ENCODE measurements around the gene PLCB4.
A peak's percentile ranks its signal among the peaks of the same experiment; 100 is the strongest.

The PLCB4 gene

DNA sequence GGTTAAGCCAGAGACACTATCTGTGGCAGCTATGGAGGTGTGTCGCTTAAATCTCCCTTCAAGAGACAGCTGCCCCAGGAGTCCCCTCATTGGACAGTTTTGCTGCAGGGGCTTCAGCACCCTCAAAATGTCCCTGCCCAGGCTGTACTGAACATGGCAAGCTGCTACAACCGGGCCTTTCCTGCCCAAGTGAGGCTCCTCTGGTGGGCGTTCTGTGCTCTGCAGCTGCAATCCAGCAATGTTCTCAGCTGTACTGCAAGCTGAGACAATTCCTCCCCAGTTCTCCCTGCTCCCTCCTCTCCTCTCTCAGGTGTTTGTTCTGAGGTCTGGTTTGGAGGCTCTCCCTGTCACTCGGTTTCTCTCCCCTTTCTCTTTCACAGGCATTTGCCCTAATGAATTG, 254.7 kb downstream of the PLCB4 start:
- DNase-seq (ENCODE audit: low read depth), result no peak

DNA sequence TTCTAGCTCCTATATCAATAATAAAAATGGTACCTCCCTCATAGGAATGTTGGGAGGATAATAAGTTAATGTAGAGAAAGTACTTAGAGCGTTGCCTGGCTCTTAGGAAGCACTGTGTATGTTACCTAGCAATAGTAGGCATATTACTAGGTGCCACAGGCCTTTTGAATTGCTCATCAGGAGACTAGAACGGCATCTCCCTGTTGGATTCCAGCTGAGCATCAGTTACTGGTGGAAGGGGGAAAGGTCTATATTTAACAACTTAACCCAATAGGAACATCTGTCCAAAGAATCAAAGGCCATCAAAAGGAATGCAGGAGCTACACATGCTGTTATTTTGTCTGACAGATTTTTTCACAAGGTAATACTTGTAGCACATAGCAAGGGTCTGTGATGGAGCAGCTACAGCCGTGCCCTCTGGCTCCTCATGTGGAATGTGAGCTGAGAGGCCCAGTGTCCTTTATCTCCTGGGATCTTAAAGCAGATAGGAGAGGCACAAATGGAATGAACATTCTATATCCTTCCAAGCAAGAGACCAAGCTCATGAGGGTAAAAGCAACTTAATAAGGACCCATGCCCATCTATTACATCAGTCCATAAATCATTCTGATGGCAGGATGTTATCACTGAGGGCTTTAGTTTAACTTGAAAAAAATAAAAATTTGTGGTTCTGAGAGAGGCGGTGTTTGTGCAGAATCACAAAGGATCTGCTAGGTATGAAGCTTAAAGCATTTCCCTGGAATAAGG, 260.6 kb downstream of the PLCB4 start:
- DNase-seq (ENCODE audit: low read depth), result no peak

DNA sequence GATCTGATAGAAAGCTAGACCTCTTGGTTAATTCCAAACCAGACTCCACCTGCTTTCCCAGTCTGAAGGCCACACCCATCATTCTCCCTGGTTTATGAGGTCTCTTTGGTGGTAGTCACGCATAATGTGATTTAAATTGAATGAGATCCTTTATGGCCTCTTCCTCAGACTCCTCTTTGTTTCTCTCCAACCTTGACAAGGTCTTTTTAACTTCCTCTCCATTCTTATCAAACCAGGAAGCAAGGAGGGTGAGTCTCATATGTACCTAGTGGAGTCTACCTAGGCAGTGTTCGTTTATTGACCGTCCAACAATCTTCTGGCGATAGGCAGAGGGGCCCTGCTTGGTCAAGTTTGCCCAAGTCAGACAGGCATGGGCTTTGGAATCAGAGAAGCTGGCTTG, 261.3 kb downstream of the PLCB4 start:
- DNase-seq (ENCODE audit: low read depth), result no peak

DNA sequence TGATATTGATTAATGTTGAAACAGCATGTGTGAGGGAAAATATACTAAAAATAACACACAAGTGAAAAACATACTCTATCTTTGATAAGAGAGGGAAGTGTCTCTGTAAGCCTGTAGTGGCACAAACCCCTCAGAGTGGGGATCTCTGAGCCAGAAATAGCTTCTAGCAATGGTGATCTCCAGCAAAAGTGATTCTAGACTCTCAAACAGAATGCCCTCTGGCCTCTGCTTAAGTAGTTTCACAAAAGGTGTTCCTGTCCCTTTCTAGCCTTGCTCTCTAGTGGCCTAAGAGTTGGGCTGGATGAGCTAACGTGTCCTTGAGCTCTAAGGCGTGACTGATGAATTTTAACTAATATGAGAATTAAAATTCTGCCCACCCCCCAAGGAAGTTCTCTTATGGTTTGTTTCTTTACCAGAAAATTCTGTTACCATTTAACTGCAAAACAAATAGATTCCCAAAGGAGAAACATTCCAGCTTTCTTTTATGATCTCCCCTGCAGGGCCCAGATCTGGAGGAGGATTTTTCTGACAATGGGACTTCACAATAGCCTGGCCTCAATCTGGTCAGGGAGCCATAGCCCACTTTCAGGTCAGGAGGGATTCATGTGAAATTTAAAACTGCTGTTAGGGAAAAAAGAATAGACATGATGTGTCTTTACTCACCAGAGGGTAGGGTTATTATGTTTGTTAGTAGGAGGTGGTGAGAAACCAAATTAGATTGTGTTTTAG, 263.0 kb downstream of the PLCB4 start:
- DNase-seq (ENCODE audit: low read depth), result no peak

DNA sequence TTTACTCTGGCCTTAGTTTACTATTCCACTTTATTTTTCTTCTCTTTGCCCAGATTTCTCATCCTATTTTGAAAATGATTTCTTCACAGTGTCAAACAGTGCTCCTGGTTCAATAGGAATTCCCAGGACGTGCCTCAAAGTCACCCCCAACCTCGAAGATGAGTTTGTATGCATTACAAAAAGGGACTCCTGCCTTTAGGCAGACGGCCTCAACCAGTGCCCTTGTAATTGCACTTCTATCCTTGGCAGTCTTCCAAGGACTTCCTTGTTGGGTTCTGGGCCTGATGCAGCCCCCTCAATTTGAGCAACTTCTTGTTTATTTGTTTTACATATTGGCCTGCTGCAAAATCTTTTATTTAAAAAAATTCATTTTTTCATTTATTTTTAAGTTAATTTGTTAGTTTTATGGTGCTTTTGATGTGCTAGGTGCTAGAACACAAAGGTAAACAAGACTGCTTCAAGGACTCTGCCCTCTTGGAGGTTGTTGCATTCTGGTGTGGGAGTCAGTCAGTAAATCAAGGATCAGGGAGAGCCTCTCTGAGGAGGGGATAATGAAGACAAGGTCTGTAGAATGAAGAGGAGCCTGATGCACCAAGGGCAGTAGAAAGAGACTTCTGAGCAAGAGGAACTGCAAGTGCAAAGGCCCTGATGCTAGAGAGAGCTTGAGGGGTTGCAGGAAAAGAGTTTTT, 264.0 kb downstream of the PLCB4 start:
- no peak for DNase-seq (ENCODE audit: low read depth)

DNA sequence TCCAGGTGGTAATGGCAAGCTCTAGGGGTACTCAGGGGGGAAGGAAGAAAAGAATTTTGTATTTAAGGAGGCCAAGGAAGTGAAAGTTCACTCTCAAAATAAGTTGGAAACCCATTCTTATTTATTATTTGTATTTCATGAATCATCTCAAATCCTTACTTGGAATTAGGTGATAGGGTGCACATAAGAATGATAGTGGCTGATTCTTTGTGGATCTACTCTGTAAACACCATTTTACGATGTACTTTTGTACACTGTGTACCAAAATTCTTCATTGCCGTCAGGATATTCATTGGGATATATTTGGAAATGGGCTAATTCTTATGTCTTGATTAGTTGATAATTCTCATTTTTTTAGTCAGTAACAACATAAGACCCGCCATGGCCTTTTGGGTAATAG, 266.0 kb downstream of the PLCB4 start:
- no peak for DNase-seq (ENCODE audit: low read depth)

DNA sequence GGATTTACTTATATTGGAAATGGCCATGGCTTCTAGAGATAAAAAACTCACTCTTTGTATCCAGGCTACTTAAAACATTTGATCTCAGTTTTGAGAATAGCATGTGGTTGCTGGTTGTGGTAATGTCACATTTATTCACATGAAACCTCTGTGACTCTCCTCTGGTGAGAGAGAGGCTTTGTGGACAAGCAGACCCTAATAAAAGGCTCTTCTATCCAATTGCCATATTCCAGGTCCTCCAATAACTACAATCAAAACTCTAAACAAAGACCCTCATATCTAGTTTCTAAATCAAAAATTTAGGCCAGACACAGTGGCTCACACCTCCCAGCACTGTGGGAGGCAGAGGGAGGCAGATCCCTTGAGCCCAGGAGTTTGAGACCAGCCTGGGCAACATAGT, 269.2 kb downstream of the PLCB4 start:
- DNase-seq (ENCODE audit: low read depth), result no peak

DNA sequence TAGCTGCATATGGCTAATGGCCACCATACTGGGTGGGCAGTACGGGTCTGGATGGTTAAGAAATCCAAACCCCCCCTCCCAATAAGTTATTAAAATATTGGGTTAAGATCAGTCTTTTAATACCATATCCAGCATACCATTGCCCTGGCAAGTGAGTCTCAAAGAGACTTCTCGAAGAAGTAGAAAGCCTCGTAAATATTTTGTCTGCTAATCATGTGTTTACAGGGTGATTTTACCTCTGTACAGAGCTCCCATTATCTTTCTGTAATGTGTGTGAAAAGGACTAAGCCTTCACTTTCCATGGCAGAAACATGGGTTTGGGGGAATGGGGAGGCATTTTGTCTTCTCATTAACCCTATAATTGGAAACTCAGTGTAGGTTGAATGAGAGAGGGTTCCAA, 270.8 kb downstream of the PLCB4 start:
- DNase-seq (ENCODE audit: low read depth), result no peak

DNA sequence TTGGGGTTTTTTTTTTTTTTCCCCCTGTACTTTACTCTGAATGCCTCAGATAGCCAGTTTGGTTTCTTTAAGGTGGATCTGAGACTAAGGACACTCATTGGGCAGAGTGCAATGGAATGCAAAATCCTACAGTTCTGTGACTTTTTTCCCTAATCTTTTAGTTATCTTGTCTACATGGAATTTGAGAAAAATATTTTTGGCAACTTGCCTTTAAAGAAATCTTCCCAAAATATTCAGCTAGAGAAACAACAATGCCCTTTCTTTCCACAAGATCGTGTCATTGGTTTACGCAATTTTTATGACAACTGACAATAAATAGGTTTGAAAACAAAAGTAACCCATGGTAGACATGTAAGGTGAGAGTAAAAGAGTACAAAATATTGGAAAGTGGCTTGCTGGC, 273.8 kb downstream of the PLCB4 start:
- DNase-seq (ENCODE audit: low read depth), result no peak

DNA sequence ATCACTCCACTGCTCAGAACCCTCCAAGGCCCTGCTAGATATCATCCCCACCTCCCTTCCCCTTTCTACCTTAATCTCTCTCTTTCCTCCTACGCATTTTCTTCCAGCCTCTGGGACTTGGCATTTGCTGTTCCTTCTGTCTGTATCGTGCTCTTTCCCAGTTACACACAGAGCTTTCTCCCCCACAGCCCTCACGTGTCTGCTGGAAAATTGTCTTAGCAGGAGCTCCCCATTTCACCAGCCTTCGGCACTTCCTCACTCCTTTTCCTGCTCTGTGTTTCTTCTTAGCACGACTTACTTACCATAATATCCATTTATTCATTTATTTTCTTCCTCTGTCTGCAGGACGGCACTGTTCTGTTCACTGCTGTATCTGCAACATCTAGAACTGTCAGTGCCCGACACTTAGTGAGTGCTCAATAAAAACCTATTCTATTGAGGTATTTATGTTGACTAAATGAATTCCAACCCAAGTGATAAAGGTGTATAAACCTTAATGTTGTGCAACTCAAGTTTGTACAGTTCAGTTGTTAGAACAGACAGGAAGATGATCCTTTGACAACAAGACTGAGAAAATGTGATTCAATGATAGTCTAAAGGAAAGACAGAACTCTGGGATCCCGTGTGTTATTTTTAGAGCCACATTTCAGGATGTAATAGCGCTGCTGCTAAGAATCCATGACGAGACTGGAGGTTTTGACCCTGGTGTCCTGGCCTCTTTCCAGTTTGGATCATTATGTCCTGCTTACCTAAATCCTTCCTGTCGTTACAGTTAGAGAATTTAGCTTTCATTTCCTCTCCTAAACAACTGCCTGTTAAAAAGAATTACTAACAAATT, 275.4 kb downstream of the PLCB4 start:
- DNase-seq (ENCODE audit: low read depth), result peak; percentile 20

DNA sequence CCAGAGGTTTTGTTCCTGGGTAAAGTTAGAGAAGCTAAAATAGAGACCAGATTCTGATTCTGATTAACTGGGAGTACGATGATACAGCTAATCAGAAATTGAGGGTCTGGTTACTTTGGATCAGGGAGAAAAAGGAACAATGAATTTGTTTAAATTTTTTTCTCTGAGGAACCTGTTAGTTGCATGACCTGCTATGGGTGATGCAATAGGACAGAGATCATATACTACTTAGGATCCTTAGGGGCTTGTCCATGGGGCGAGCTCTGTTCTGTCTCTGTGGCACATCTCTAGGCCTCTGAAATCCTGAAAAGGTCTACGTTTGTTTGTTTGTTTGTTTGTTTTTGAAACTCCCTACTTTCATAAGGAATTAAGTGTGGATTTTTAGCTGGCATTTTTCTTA, 279.4 kb downstream of the PLCB4 start:
- no peak for DNase-seq (ENCODE audit: low read depth)

DNA sequence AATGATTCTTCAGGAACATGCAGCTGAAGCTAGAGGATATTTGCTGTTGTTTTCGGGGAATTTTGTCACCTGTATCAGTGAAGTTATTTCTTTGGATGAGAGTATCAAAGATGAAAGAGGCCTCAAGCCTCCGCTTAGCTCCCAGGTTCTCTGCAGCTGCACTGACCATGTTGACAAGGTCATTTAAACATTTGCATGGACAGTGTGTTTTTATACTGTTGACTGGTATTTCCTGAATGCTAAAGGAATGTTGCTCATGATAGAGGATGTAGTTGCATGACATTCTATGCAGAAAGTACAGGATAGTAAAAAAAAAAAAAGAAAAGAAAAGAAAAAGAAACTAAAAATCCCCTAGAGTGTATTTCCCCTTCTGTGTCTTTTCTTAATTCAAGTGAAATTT, 279.9 kb downstream of the PLCB4 start:
- DNase-seq (ENCODE audit: low read depth), result no peak

DNA sequence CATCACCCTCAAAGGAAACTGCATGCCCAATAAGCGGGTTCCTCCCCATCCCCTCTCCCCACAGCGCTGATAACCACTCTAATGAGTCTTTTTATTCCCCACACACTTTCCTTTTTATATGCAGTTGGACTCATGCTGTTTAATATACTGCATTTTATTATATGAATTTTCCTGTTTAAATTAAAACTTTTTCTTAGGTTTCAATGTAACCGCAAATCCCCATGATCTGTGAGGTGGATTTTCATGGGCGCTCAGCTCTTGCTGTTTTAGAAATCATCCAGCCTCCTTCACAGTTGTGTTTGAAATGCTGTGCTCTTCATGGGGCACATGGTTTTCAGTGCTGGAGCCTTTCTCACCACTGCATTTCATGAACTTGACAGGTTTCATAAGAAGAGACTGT, 280.4 kb downstream of the PLCB4 start:
- no peak for DNase-seq (ENCODE audit: low read depth)

DNA sequence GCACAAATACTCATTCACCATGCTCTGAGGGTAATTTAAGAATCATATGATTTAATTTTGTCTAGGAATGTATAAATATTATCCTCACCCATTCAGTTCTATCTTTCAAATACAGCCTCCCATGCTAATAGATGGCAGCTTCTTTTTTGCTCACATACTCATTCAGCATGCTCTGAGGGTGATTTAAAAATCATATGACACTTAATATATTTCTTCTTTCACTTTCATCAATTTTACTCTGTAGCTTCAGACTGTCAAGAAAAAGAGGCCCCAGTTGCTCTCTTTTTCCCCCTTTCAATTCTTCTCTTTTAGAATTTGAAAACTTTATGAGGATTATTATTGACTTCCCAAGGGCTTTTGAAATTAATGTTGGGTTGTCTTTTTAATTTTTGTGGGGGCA, 283.9 kb downstream of the PLCB4 start:
- no peak for DNase-seq (ENCODE audit: low read depth)

DNA sequence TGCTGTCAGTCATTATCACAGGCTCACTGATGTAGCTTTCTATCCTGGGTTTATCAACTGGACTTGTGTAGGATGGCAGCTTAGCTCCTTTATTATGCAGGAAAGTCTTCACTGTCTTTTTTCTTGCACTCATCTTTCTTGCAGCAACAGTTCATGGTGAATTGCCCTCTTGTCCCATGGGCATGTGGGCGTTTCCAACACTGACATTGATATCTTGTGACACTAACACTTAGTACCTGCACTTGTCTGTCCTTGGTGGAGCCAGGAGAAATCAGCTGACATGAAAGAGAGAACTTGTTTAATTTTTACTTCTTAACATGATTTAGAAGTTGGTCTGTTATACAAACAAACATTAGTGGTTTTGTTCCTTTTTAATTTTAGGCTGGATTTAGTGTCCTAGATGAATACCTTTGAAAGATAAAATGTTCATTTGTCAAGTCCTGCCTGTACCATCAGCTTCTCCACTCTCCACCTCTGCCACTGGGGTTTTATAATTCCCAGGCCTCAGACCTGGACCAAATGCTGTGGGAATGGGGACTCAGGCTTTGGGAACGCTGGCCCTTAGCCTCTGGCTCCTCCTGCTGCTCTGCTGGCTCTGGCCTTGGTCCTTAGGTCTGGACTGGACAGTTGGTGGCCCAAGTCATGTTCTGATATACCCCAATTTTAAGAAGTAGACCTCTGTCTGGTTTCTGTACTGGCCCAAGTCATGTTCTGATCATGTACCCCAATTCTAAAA, 284.5 kb downstream of the PLCB4 start:
- DNase-seq (ENCODE audit: low read depth), result no peak

DNA sequence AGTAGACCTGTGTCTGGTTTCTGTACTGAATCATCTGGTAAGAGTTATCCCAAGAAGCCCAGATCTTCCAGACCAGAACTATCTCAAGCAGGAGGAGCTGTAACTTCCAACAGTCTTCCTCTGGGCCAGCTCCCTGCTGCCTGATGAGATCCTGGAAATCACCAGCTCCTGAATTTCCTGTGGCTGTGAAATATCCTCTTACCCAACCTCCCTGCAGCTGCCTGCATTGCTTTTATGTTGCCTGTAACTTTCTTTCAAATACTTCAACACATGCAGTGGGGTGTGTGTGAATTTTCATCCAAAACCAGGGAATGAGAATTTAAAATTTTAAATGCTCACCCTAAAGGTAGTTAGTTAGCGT, 285.0 kb downstream of the PLCB4 start:
- peak; percentile 16 for DNase-seq (ENCODE audit: low read depth)

DNA sequence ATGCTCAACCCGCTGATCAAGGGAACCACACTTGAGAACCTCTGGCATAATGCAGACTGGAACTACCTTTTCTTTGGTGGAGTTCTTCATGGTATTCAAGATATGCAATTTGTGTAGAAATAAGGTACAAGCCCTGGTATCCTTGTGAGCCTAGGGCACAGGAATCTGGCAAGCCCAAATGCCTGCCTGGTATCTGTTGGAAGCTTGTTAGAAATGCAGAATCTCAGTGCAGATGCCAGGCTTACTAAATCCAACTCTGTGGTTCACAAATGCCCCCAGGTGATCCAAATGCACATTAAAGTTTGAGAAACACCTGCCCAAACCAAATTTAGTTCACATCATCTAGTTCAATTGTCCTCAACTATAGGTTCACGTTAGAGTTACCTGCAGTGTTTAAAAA, 285.7 kb downstream of the PLCB4 start:
- no peak for DNase-seq (ENCODE audit: low read depth)

DNA sequence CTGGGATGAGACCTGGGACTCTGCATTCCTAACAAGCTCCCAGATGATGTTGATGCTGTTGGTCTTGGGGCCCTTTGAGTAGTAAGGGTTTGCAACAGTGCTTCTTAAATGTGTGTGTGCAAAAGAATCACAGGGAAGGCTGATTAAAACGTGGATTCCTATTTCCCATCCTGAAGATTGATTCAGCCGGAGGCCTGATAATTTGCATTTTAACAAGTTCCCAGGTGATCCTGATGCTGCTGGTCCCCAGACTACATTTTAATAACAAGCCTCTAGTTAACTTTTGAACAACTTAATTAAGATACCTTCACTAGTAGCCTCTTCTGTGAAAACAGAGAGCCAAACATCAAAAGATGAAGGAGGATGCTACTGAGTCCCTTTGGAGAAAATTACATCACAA, 289.1 kb downstream of the PLCB4 start:
- DNase-seq (ENCODE audit: low read depth), result no peak

DNA sequence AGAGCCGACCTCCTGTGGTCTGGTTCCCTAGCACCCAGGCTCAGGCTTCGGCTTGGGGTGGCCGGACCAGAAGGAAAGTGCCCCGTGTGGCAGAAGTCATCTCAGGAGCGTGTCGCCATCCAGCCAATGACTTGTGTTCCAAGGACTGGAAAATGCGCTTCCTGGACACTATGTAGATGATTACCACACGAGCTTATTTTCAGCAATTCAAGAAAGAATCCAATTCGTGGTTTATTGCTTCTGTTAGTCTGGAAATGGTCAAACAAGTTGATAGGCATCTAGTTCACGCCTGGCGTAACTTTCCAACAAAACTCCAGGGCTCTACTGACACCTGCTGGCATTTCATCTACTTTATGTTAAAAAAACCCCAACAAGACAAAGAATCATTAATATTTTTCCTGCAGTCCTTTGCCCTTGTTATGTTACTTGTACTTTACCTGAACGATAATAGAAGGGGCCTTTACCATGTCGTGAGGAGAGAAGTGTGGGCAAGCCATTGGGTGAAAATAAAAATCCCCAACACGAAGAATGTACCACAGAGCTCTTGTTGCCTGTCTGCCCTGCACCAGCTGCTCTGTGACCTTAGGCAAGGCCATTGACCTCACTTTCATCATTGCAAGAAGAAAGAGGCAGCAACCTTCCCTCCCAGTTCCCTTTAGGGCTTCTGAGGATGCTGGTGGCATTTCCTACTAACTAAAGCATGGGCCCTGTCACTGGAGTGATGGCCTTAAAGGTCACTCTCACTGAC, 290.8 kb downstream of the PLCB4 start:
- peak; percentile 55 for DNase-seq (ENCODE audit: low read depth)

DNA sequence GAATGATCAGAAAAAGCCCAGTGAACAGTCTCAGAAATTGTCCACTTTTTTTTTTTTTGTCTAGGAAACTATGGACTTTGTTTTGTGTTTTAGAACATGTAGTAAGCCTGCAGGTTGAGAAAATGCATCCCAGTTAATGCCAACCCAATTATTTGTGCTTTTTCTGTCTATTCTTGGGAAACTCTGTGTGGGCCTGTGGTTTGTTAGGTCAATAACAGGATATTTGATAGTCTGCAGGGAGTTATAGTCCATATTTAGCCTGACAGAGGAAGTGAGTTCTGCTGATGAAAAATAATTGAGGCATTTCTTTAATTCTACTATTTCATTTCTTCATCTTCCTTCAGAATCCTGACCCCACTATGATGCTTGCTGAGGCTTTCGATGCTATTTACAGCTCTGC, 291.5 kb downstream of the PLCB4 start:
- DNase-seq (ENCODE audit: low read depth), result no peak

DNA sequence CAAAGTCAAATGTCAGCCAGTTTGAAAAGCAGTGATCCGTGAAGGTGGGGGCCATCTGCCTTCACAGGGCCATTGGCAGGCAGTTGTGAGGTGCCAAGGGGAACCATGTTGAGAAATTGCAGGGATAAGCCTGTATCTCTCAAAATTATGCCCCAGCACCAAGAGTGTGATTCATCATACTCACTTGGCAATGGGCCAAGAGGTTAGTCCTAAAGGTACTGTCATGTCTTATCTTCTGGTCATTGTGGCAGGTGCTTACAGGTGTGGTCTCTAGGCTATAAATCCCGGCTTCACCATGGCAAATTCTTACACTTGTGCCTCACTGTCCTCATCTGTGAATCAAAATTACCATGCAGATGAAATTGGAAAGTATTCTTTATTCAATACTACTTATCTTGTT, 294.8 kb downstream of the PLCB4 start:
- DNase-seq (ENCODE audit: low read depth), result no peak

All from amniotic epithelial cell (primary cell).